Measurements from ENCODE around the gene ACSM2B. TPM values are rescaled to one million over a fixed set of nuclear protein-coding genes. Genes with fewer than 3 reads are reported as not detected.
A peak's percentile ranks its signal among the peaks of the same experiment; 100 is the strongest.

ACSM2B gene
- total and polyA plus RNA-seq, 2 donors from 2014 or later: 48.2 to 428 TPM

DNA sequence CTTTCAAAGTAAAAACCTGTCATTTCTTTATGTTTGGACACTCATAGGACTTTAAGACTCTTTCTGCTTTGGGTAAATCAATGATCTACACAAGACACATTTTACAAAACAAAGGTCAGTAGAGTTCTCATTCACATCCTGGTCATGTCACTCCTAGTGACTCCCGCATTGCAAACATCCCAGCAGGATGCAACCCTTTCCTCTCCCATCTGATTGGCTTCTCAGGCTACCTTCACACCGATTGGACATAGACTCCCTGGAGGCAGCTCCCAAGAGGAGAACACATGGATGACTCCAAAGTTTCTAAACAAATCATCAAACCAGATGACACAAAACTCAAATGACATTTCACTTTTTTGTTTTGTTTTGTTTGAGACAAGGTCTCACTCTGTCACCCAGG lies 43.8 kb upstream of the ACSM2B start:
- Histone ChIP-seq H3K27ac (ENCODE audit: low read depth in 2 of 2, low read length in 2 of 2) (no peak overlapping the region), H3K9me3 (ENCODE audit: control insufficient read depth in 2 of 3, insufficient read depth in 1 of 3, low read length in 3 of 3) (no peaks in the 10 kb centered on the region), H3K27me3 (ENCODE audit: control insufficient read depth, insufficient read depth, low read length) (no peaks in the 10 kb centered on the region), H3K36me3 (ENCODE audit: control insufficient read depth in 2 of 3, insufficient read depth in 3 of 3, low read length in 3 of 3) (no peaks in the 10 kb centered on the region), H3K9ac (ENCODE audit: low read length in 3 of 3) (no peak overlapping the region), H3K4me3 (ENCODE audit: low read length in 3 of 3) (no peak overlapping the region), H3K4me1 (ENCODE audit: control insufficient read depth in 2 of 3, insufficient read depth in 2 of 3, low read depth in 1 of 3, low read length in 3 of 3) (no peaks in the 10 kb centered on the region)
- intact Hi-C loops (cut with DNase I): no loop called here
- DNase-seq (no peak), FAIRE-seq (no peak)
- TF ChIP-seq, protein P1, sequence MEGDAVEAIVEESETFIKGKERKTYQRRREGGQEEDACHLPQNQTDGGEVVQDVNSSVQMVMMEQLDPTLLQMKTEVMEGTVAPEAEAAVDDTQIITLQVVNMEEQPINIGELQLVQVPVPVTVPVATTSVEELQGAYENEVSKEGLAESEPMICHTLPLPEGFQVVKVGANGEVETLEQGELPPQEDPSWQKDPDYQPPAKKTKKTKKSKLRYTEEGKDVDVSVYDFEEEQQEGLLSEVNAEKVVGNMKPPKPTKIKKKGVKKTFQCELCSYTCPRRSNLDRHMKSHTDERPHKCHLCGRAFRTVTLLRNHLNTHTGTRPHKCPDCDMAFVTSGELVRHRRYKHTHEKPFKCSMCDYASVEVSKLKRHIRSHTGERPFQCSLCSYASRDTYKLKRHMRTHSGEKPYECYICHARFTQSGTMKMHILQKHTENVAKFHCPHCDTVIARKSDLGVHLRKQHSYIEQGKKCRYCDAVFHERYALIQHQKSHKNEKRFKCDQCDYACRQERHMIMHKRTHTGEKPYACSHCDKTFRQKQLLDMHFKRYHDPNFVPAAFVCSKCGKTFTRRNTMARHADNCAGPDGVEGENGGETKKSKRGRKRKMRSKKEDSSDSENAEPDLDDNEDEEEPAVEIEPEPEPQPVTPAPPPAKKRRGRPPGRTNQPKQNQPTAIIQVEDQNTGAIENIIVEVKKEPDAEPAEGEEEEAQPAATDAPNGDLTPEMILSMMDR (IDR thresholded peaks at IDR 0.05; ENCODE audit: borderline replicate concordance, extremely low read depth, insufficient read depth): no peak

DNA sequence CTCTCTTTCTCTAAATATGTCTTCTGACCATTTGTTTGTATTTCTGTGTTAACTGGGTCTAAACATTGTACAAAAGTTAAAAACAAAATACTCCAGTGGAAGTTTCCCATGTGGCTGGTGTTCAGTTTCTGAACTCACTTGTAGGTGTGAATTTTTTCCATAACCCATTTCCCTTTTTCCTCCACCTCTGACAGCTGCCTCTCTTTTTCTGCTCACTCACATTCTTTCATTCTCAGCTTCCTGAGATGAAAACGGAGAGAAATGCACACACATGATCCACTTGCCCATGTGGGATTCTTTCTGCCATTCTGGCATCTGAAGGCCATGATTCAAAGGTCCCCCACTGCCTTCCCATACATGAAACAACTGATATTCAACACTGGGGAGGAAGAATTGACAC lies 41.1 kb upstream of the ACSM2B start:
- no peak overlapping the region for H3K4me3 ChIP-seq (ENCODE audit: low read length in 3 of 3)
- intact Hi-C loops (cut with DNase I): no loop called here
- no peak for FAIRE-seq
- no peaks in the 10 kb centered on the region for H3K27me3 ChIP-seq (ENCODE audit: control insufficient read depth, insufficient read depth, low read length)
- H3K27ac ChIP-seq (ENCODE audit: low read depth in 2 of 2, low read length in 2 of 2): no peak overlapping the region
- H3K4me1 ChIP-seq (ENCODE audit: control insufficient read depth in 2 of 3, insufficient read depth in 2 of 3, low read depth in 1 of 3, low read length in 3 of 3): no peaks in the 10 kb centered on the region
- no peaks in the 10 kb centered on the region for H3K36me3 ChIP-seq (ENCODE audit: control insufficient read depth in 2 of 3, insufficient read depth in 3 of 3, low read length in 3 of 3)
- TF ChIP-seq, protein P1 (IDR thresholded peaks at IDR 0.05; ENCODE audit: borderline replicate concordance, extremely low read depth, insufficient read depth): no peak
- H3K9me3 ChIP-seq (ENCODE audit: control insufficient read depth in 2 of 3, insufficient read depth in 1 of 3, low read length in 3 of 3): no peaks in the 10 kb centered on the region
- DNase-seq: no peak
- no peak overlapping the region for H3K9ac ChIP-seq (ENCODE audit: low read length in 3 of 3)

DNA sequence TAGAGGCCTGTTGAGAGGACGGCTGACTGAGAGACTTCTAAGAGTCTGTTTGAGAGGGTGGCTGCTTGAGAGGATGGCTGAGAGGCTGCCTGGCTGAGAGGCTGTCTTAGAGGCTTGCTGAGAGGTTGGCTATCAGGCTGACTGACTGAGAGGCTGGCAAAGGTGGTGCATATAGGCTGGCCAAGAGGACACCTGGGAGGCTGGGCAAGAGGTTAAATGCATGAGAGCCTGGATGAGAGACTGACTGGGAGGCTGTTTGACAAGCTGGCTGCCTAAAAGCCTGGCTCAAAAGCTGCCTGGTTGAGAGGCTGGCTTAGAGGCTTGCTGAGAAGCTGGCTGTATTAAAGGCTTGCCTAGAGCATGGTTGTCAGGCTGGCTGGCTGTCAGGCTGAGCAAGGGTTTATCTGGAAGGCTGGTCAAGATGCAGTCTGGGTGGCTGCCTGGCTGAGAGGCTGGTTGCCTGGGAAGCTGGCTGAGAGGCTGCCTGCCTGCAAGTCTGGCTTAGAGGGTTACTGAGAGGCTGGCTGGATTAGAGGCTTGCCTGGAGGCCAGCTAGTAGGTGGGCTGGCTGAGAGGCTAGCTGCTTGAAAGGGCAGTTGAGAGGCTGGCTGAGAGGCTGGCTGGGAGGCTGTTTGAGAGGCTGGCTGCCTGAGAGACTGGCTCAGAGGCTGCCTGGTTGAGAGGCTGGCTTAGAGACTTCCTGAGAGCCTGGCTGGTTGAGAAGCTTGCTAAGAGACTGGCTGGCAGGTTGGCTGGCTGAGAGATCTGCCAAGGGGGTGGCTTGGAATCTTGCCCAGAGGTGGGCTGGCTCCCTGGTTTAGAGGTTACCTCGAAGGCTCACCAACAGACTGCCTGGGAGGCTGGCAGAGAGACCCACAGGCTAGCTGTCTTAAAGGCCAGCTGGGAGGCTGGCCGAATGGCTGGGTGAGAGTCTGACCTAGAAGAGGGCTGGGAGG lies 38.3 kb upstream of the ACSM2B start:
- TF ChIP-seq, protein P1 (IDR thresholded peaks at IDR 0.05; ENCODE audit: borderline replicate concordance, extremely low read depth, insufficient read depth): no peak
- DNase-seq (peak in 1 of 5 donors; percentile 56), FAIRE-seq (no peak)
- intact Hi-C loops (cut with DNase I): no loop called here
- Histone ChIP-seq H3K9ac (ENCODE audit: low read length in 3 of 3) (no peak overlapping the region), H3K9me3 (ENCODE audit: control insufficient read depth in 2 of 3, insufficient read depth in 1 of 3, low read length in 3 of 3) (no peaks in the 10 kb centered on the region), H3K4me1 (ENCODE audit: control insufficient read depth in 2 of 3, insufficient read depth in 2 of 3, low read depth in 1 of 3, low read length in 3 of 3) (no peaks in the 10 kb centered on the region), H3K27ac (ENCODE audit: low read depth in 2 of 2, low read length in 2 of 2) (no peak overlapping the region), H3K27me3 (ENCODE audit: control insufficient read depth, insufficient read depth, low read length) (no peaks in the 10 kb centered on the region), H3K4me3 (ENCODE audit: low read length in 3 of 3) (no peak overlapping the region), H3K36me3 (ENCODE audit: control insufficient read depth in 2 of 3, insufficient read depth in 3 of 3, low read length in 3 of 3) (no peaks in the 10 kb centered on the region)
